ELR (cell line): ENCODE data around the gene GBGT1.

Experiments used
- DNase-seq: peaks from one replicate; pipeline ENCODE4 v3.0.0-alpha.2; 2015; ENCODE audit warnings: low read depth

Gene GBGT1

DNA sequence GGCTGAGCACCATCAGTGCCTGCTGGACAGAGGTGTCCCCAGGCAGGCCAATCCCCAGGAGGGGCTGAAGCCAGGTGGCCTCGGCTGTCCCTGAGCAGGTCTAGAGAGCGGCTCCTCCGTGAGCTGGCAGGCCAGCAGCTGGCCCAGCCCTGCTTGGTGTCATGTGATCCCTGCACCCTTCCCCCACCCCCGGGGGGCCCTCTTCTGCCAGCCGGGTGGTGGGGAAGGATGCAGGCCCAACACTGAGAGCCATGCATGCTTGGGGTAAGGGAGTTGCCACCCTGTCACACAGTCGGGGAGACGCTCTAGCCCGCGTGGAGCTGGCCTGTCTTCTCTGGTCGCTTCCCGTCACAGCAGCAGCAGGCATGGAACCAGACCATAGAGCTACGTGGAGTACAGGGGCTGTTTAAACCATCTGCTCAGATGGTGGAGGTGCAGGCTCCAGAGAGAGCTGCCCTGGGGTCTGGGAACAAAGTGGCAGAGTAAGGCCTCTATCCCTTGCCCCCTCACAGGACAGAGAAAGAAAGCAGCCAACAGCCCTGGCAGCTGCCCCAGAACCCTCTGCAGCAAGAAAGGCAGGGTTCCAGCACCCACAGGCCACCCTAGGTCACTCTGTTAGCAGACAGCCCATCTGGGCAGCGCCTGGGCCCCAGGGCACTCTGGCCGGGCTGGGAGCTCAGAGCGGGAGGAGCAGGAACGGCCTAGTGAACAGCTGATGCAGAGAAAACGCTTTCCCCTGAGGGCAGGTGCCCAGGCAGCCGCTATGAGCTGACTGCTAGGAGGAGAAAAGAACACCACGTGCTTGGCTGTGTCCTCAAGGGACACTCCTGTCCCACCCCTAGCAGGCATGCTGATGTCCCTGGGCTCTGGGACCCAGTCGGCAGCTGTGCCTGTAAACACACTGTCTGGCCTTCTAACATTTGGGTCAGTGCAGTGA lies 49.5 kb downstream of the GBGT1 start:
- peak; percentile 58 for DNase-seq

DNA sequence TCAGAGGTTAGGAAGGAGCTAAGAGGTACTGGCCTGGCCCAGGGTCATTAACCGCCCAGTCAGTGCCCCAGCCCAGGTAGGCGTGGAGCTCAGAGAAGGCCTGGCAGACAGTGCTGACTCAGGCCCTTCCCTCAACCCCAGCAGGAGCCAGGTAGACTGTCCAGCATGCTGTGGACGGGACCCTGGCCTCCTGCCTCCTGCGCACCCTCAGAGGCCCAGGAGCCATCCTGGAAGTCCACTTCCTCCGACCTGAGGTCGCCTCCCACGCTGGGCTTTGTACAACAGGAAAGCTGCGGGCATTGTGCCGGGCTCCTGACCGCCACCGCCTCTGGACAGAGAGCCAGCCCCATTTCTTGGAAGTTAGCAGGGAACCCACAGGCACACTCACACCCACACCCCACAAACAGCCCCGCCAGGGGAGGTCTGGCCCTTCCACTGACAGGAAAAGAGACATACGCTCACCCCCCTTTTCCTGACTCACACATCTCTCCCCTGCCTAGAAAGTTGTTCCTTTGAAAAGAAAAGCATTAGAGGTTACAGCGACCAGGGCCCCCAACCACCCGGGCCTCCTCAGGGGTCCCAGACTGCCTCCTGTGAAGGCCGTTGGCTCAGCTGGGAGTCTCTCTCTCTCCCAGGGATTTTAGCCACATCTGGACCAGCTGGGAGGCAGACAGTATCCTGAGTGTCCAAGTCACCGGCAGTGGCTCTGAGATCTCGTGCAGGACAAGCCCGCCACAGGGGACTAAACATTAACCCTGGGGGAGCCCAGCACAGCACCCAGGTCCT lies 50.4 kb downstream of the GBGT1 start:
- peak; percentile 57 for DNase-seq

DNA sequence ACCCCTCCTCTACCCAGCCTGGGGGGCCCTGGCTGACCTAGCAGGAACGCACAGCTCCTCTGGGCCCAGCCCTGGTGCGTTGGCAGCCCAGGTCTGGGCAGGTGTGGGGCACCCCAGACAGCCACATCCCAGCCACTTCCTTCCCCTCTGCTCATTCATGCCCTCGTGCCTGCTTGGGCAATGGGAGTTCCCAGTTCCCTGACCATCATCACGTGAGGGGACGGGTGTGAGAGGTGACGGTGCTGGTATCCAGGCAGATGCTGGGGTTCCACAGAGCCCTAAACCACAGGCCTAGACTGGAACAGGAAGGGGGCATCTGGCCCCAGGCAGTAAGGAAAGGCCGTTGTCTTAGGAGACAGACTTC lies 51.1 kb downstream of the GBGT1 start:
- DNase-seq, result no peak

DNA sequence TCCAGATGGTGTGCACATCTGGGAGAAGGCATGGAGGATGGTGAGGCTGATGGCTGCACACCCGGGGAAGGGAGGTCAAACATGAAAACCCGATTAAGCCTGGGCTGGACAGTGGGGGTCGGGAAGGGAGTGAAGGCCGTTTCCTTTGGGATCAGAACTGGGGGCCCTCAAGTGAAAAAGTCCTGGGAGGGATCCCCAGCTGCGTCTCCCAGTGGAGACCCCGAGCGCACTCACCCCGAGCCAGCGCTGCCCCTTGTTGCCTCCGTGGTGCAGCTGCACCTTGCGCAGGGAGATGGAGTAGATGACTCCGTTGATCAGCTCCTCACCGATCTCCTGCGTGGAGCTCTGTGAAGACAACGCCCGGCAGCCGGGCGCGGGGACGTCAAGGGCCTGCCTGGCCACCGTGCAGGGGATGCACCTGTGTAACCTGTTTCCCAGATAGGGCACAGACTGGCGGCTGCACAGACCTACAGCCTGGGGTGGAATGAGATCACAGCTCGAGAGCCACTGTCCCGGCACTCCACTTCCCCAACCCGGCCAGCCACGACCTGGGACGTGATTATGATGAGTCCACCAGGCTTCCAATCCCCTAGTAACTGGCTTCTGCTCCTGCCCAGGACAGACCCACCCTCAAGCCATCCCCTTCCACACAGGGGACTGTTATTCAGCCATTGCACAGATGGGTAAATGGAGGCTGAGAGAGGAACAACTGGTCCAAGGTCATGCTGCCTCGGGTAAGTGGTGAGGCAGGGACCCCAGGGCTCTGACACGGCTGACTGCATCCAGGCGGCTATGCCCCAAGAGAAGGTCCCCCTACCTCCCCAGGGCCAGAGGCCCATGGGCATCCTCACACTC lies 51.7 kb downstream of the GBGT1 start:
- DNase-seq, result no peak

DNA sequence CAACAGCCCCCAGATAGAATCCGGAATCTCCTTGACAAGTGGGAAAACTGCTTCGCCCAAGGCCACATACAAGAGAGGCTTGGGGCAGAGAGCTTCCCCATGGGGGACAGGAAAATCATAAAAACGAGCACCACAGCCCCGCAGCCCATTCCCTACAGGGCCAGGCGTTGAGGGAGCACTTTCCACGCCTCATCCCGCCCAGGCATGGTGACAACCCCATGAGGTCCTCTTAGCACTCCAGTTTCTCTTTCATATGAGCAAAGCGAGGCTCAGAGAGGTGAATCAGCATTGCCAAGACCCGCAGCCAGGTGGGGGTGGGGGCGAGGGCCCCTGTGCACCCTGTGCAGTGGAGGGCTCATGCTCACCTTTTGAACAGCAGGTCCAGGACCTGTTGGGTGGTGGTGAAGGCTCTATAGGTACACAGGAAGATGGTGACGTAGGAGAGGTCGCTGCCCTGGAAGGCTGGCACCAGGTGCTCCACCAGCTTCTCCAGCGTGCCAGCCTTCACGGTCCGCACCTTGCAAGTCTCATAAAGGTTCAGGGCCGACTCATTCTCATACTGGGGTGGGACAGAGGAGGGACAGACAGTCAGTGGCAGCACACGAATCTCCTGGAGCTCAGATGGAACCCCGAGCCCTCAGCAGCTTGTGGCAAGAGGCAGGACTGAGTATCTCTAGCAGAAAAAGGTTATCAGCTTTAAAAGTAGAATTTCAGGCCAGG lies 53.6 kb downstream of the GBGT1 start:
- no peak for DNase-seq

DNA sequence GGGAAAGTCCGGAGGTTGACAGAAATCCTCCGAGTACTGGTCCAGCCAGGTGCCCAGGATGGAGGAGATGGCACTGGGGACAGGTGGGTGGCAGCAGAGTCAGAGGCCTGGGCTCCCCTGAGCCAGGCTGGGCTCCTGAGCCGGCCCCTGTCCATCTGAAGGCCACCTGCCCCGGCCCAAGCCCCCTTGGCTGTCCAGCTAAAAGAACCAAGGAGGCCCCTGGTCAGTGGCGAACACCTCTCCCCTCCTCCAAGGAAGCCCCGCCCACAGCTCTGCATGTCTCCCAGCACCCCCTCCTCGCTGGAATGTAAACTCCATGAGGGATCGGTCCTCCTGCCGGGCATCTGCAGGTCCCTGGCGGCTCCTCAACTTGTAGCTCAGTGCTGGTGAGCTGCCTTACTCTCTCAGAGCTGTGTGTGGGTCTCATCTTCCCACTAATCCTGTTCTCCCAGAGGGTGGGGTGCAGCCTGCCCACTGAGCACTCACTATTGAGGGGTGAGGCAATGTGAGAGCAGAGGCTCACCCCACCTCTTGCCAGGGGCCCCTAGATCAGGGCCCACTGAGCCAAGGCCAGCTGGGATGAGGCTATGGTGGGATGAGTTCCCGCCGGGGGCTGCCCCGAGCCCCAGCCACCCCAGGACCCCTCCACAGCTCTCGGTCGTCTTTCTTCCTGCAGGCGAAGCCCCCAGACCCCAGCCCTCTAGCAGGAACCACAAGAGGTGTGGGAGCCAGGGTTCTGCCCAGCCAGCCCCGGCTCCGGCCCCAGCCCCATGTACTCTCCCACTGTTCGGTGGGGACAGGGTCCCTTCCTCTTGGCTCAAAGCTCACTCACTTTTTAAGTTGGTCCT lies 54.7 kb downstream of the GBGT1 start:
- DNase-seq, result no peak

DNA sequence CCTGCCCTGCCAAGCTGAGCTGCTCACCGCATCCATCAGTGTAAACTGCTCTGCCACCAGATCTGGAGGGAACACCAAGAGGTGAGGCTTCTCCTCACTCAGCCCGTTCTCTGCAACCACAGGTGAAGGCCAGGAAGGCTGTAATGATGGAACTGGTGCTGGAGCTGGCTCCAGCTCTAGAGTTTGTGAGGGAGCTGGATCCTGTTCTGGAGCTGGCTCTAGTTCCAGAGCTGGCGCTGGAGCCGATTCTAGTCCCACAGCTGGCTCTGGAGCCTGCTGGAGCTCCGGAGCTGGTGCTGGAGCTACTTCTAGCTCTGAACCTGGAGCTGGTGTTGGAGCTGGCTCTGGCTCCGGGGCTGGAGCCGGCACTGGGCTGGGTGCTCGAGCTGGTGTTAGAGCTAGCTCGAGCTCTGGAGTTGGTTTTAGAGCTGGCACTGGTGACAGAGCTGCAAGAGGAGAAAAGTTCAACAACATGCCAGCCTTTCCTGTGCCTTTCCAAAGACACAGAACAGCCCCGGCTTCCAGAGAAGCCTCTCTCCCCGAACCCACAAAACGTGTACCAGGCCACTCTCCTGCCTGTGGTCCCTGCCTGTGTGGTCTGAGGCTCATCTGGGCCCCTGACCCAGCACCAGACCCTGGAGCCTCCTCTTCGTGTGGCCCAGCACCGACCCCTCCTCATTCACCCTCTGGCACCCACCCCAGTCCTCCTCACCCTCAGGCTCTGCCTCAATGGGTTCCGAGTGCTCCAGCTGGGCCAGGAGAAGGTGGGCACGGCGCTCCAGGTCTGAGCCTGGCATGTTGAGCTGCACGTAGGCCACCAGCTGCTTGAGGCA lies 55.5 kb downstream of the GBGT1 start:
- DNase-seq, result no peak

DNA sequence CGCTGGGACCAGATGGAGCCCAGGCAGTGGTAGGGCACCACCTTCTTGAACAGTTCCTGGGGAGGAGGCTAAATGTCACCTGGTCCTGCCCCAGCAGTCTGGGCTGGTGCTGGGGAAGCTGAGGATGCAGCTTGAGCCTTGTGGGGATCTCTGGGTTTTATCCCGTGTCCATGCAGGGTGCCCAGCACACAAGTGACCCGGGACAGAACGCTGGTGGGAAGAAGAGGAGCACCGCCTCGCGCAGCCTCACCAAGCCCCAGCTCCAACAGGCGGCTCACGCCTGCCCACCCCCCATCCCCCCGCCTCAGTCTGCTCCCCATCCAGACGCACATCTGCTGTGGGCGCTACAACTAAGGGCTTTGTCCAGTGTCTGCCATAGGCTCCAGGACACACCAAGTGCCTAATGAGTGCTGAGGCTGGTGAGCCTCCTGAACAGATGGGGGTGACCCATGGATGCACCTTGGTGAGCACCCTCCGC lies 56.4 kb downstream of the GBGT1 start:
- DNase-seq, result no peak

DNA sequence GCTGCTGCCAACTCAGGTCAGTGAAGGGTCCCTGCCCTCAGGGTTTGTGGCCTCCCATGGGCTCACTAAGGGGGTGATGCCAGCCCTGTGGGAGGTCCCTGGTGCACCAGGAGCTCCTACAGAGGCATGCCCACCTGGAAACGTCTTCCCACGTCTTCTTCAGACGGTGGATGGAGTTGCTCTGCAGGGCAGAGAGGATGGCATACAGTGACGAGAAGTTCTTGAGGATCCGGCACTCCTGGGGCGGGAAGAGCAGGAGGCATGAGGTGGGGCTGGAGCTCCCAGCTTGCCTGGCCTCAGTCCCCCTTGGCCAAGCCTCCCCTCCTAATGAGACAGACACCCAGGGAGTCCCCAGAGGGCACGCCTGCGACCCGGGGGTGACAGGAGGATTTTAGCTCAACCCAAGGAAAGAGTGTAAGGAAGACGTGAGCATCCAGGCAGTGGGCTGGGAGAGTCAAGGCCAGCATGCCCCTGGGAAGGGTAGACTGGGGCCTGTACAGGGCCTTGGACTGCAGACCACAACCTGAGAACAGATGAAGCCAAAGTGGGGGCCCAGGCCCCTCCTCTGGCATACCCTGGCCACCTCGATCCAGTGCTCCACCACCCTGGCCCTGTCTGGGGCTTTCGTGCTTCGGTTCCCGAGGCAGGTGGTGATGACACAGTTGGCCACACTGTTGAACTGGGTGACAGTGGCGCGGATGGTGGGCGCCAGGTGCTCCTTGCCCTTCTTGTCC lies 57.0 kb downstream of the GBGT1 start:
- no peak for DNase-seq

DNA sequence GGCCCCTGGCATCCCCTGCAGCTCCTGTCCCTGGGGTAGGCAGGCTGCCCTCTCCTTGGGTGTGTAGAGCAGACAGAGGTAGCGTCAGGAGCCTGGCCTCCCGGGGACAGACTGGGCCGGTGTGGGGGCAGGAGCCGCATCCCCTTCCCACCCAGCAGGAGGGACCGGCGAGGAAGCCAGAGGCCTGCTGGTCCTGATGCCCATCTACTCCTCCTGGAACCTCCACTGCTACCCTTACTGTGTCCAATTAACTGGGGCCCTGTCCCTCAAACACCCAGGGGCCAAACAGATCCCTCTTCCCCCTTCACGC lies 58.3 kb downstream of the GBGT1 start:
- DNase-seq, result no peak

DNA sequence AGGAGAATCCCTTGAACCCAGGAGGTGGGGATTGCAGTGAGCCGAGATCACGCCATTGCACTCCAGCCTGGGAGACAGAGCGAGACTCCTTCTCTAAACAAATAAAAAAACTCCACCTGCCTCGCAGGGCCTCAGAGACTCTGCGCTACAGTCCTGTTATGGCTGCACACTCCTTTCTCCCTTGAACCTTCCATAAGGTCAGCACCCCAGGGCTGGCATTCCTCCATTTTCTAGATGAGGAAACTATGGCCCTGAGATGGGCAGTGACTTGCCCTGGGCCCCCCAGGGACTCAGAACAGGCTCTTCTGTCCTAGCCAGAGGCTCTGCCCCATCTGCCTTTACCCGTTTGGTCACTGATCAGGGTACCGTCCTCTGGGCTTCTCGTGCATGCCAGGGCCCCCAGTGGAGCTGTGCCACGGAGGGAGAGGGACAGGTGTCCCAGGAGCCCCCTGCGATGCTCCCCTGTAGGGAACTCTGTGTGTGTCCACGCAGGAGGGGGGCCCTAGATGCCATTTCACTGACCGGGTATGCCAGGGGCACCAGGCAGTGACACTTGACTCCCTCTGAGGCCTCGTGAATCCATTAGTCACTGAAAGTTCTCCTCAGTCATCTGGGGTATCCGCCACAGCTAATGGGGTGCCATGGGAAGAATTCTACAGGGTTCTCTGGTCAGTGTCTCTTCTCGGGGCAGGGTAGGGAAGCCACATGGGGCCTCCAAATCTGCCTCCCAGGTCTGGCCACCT lies 58.8 kb downstream of the GBGT1 start:
- DNase-seq, result no peak

DNA sequence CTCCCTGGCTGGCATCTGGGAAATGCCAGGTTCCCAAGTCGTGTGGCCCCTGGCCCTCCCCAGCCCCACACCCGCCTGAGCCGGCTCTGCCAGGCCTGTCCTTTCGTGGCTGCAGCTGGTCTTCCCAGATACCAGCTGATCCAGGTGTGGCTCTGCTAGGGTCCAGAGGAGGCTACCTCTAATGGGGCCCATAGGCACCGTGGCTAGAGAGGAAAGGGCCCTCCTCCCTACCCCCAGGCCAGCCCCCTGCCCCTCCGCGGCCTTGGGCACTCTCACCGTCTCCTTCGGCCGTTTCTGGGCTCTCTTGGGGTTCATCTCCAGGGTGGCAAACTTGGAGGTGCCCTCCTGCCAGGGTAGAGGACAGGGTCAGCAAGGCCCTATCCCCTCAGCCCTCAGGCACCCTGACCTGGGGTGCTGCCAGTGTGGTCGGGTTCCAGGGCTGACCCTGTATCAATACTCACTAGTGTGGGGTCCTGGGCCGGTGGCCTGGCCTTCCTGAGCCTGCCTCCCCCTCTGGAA lies 59.7 kb downstream of the GBGT1 start:
- no peak for DNase-seq

DNA sequence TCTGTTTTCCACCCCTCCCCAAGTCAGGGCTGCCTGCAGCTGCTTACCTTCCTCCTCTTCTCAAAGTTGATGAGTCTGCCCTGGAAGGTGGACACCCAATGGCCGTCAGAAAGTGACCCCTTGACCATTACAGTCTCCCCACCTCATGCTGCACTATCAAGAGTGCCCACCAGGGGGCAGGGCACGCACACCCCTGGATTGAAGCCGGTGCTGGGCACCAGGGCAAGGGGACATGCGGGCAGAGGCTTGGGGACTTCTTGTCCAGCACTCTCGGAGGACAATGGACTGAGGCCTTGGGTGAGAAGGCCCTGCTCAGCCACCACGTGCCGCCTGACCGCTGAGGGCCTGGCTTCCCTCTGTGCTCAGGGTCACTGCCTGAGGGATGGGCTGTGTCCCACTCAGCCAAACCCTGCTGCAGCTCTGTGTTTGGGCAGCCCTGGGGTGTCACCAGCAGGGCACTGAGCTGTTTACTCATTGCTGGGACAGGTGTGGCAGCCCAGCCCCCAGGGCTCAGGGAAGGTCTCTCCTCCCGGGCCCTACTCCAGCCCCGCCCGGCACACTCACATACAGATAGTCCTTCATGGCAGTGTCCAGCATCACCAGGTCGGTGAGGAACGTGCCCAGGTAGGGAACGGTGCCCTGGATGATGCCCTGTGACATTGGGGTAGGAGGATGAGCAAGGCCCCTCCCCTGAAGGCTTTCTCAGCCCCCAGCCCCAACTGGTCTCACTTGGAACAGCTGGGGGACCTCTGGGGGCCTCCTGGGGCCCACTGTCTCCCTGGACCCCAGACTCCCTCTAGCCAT lies 60.3 kb downstream of the GBGT1 start:
- peak; percentile 62 for DNase-seq
